ENCODE results near the gene DACH2.
"Not testable (repeated sequence)": the region's sequence is repeated elsewhere in the genome, so short reads cannot be mapped to it uniquely, and the experiment has no call there.

- not testable (repeated sequence) for TF ChIP-seq CTCF (IDR thresholded peaks at IDR 0.05; ENCODE audit: low read depth, low read length, poor library complexity, severe bottlenecking); EZH2phosphoT487 (IDR thresholded peaks at IDR 0.05; ENCODE audit: borderline replicate concordance, low read length)
Measured at GRCh38 chrX:86181325-86181724, 33.1 kb downstream of the DACH2 start.

Measured in DOHH2 (cell line).